HG03139 (cell line): ENCODE measurements around the gene UXT.

Experiments
- ATAC-seq: cut with Tn5 transposase; IDR thresholded peaks from one replicate; pipeline ENCODE4 v1.9.1; 2021; ENCODE audit not compliant: unreplicated experiment

Gene UXT

DNA sequence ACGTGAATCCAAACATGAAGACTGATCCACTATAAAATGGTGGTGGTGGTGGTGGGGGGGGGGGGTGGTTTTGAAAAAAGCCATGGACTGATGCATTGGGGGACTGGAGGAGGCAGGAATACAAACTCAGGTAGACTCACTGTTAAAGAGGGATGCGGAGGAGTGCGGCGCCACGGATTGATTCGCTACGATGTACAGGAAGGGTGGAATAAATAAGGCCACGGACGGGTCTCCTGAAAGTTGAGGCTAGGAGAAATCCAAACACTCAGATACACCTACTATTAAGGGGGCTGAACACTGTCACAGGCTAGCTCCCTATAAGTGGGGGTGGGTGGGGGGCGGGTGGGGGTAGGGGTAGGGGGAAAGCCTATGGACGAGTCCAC lies 9.2 kb downstream of the UXT start:
- ATAC-seq, result no peak

DNA sequence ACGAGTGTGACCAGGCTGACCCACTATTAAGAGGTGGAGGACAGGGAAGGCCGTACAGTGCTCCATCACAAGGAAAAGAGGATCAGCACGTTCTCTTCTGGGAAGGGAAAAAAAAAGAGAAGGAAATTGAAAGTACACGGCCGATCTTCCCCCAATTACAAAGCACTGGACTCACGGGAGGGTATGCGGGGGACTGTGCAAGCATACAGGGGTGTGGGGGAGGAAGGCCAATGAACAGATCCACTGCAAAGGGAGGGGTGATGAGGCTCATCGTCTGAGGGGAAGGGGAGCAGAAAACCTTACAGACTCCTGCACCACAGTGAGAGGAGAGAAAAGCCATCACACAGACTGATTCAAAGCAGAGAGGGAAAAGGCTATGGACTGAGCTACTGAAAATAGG lies 9.7 kb downstream of the UXT start:
- no peak for ATAC-seq

- ATAC-seq, result no peak
Observed at GRCh38 chrX:47648376-47648775, 10.6 kb downstream of the UXT start.

DNA sequence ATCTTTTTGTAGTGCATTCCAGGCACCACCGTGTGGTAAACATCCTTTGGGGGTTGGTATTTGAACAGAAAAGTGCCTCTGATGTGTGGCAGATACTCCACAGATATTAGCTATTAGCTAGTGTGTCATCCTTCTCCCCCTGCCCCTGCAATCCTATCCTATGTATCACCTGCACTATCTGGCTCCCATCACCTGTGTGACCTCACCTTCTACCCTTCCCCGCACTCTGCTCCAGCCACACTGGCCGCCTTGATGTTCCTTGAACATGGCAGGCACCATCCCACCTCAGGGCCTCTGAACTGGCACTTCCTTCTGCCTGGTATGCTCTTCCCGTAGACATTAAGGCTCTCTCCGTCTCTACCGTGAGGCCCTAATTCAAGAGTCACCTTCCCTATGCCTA lies 12.3 kb downstream of the UXT start:
- ATAC-seq, result no peak

- ATAC-seq, result no peak
Observed at GRCh38 chrX:47645530-47645929, 13.4 kb downstream of the UXT start.

- no peak for ATAC-seq
Observed at GRCh38 chrX:47644557-47645091, 14.4 kb downstream of the UXT start.

- ATAC-seq, result no peak
Observed at GRCh38 chrX:47643926-47644325, 15.1 kb downstream of the UXT start.

GRCh38 chrX:47638816-47639215 lies 20.2 kb downstream of the UXT start:
- no peak for ATAC-seq

- ATAC-seq, result peak; percentile 72
Observed at GRCh38 chrX:47637546-47638195, 21.3 kb downstream of the UXT start.

DNA sequence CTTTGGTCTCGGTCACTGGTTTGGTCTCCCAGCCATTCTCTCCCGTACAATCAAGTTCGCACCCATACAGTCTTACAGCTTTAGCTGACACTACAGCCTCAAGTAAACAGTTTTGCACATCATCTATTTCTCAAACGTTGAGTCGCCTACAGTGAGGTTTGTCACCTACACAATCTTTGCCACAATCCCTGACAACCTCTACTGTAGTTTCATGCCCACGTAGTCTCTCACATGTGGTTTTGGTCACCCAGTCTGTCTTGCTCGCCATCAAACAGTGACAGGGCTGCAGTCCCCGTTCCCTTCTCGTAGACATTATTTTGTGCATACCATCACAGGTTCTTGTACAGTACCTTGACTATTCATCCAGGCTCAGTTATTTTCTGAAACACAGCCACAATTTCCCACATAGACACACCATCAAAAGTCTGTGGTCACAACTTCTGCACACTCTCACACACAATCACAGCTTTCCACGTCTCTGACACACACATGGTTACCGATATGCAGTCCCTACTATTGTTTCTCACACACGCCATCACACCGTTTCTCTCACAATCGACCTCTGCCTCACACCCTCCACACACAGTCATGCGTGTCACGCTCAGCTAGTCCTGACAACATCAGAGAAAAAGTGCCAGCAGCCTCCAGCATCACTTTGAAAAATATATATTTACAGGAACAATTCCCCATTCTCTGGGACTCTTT lies 24.0 kb downstream of the UXT start:
- no peak for ATAC-seq

- ATAC-seq, result no peak
Observed at GRCh38 chrX:47633689-47634590, 25.0 kb downstream of the UXT start.

GRCh38 chrX:47632666-47633065 lies 26.3 kb downstream of the UXT start:
- ATAC-seq, result no peak

- ATAC-seq, result no peak
Observed at GRCh38 chrX:47631676-47632075, 27.3 kb downstream of the UXT start.

GRCh38 chrX:47629419-47630200 lies 29.4 kb downstream of the UXT start, which contains the start of gene CFP:
CFP (minus strand) TSS chrX:47629930; CDS start chrX:47629844, 86 bp downstream.
- no peak for ATAC-seq

GRCh38 chrX:47628982-47629381 lies 30.0 kb downstream of the UXT start:
- no peak for ATAC-seq

DNA sequence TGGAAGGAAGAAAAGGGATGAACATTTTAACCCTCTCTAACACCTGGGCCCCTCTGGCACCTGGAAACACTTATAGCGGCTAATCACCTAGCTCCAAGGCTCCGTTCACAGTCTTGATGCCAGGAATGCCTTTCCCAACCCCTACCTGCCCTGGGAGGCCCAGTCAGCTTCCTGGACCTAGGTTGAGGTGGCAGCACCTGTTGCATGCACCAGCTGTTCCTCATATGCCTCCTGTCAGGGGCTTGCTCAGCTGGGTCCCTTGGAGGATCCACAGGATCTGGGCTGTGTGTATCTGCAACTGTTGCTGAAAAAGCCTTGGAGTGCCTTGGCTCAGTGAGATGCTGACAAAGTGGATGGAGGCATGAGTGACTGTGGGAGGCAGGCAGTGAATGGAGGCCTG lies 33.6 kb downstream of the UXT start:
- ATAC-seq, result no peak

GRCh38 chrX:47623540-47624027 lies 35.4 kb downstream of the UXT start:
- no peak for ATAC-seq

DNA sequence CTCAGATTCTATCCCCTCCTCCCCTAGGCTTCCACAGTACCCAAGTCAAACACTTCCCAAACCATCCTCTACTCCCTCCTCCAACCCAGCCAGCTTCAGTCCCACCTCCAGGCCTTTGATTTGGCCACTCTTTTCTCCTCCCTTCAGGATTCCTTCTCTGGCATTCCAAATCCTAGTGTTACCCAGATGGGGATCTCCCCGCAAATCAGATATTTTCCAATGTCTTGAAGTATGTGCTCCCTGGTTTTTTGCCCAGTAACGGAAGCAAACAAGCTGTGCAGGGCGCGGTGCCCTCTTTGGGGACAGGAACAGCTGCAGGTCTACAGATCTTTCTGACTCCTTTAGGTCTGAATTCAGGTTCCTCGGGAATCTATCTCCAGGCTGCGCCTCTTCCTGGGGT lies 37.1 kb downstream of the UXT start:
- ATAC-seq, result no peak

GRCh38 chrX:47620303-47620685 lies 38.7 kb downstream of the UXT start:
- ATAC-seq, result no peak

DNA sequence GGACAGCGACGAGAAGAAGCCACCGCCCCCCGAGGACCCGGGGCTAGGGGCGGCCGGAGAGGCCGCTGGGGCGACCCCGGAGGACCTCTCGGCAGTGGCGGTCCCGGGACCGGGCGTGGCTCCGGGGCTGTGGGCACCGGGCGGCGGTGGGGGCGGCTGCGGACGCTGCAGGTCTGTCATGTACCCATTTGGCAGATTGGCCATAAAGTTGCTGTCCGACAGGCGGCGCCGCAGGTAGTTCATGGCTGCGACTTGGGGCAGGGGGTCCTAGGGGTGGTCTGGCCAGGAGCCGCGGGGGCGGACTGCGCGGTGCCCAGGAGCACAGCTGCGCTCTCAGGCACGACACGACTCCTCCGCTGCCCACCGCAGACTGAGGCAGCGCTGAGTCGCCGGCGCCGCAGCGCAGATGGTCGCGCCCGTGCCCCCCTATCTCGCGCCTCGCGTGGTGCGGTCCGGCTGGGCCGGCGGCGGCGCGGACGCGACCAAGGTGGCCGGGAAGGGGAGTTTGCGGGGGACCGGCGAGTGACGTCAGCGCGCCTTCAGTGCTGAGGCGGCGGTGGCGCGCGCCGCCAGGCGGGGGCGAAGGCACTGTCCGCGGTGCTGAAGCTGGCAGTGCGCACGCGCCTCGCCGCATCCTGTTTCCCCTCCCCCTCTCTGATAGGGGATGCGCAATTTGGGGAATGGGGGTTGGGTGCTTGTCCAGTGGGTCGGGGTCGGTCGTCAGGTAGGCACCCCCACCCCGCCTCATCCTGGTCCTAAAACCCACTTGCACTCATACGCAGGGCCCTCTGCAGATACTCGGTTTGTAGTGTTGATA lies 39.3 kb downstream of the UXT start, which contains the start of gene SYN1:
TSS of gene SYN1 (minus strand) at position 372 of the 817 bp plus-strand sequence. CDS start at position 243, 129 bp downstream.
- ATAC-seq, result peak; percentile 50
